Kidney epithelial cell (primary cell): ENCODE results near the gene HIGD1B. TPM values are rescaled to one million over a fixed set of nuclear protein-coding genes. Genes with fewer than 3 reads are reported as not detected.
"Not testable (repeated sequence)": the region's sequence is repeated elsewhere in the genome, so short reads cannot be mapped to it uniquely, and the experiment has no call there.

ENCODE experiments used
- DNase-seq: peaks from one replicate; pipeline ENCODE4 v3.0.0-alpha.2; 2010; ENCODE audit warnings: low read depth
- H3K27me3 ChIP-seq: 2 replicates; pipeline ENCODE4 v1.6.0; 2011; ENCODE audit warnings: low read length; ENCODE audit not compliant: control insufficient read depth, insufficient read depth
- H3K36me3 ChIP-seq: 2 replicates; pipeline ENCODE4 v1.5.1; 2011; ENCODE audit warnings: low read length; ENCODE audit not compliant: control insufficient read depth, insufficient read depth
- H3K4me3 ChIP-seq: 2 replicates; pipeline ENCODE4 v1.5.1; 2011; ENCODE audit warnings: low read depth, mild to moderate bottlenecking, control low read depth, low read length
- total RNA-seq: library from RNA; depleted of rRNA; stranded (reverse); fragments of >200 nt; gene quantifications from 2 replicates; pipeline ENCODE4 v1.2.3, GENCODE V29; 2015
- TF ChIP-seq, protein P1 (sequence below): IDR thresholded peaks from 2 replicates; pipeline ENCODE4 v1.5.1; 2011; ENCODE audit warnings: mild to moderate bottlenecking, moderate library complexity, low read length, control low read depth, inconsistent platforms; ENCODE audit not compliant: insufficient read depth, poor library complexity, severe bottlenecking

Gene HIGD1B
- total RNA-seq, 1 donor from 2014 or later, result not detected

DNA sequence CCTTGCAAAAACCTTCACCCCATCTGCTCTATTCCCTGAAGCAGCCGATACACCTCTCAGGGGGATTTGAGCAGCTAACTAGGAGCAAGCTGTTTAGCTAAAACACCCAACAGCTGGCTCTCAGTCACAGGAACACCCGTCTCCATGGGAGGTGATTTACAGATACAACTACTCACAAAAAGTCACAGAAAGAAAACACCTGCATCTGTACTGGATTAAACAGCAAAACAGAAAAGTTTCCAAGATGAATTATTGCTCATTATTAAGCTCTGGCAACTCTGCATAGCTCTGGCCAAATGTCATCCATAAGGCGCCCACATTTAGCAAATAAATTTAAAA lies 39.9 kb upstream of the HIGD1B start:
- DNase-seq, result no peak
- TF ChIP-seq, protein P1, sequence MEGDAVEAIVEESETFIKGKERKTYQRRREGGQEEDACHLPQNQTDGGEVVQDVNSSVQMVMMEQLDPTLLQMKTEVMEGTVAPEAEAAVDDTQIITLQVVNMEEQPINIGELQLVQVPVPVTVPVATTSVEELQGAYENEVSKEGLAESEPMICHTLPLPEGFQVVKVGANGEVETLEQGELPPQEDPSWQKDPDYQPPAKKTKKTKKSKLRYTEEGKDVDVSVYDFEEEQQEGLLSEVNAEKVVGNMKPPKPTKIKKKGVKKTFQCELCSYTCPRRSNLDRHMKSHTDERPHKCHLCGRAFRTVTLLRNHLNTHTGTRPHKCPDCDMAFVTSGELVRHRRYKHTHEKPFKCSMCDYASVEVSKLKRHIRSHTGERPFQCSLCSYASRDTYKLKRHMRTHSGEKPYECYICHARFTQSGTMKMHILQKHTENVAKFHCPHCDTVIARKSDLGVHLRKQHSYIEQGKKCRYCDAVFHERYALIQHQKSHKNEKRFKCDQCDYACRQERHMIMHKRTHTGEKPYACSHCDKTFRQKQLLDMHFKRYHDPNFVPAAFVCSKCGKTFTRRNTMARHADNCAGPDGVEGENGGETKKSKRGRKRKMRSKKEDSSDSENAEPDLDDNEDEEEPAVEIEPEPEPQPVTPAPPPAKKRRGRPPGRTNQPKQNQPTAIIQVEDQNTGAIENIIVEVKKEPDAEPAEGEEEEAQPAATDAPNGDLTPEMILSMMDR, result no peak

DNA sequence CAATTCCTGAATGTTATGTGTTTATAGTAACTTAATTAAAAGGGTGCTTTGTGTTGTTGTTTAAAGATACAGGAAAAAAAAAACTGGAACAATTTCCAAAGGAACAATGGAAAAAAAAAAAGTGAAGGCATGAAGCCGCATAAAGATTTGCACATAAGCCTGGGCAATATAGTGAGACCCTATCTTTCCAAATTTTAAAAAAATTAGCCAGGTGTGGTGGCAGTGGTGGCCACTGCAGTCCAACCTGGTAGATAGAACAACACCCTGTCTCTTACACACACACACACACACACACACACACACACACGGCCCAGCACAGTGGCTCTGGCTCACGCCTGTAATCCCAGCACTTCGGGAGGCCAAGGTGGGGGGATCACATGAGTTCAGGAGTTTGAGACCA lies 39.5 kb upstream of the HIGD1B start:
- no peak for DNase-seq
- H3K4me3 ChIP-seq, result no peak overlapping the region
- H3K36me3 ChIP-seq, result peaks cover 4% of the 10 kb centered on the region
- H3K27me3 ChIP-seq, result no peaks in the 10 kb centered on the region
- TF ChIP-seq, protein P1, result no peak

More for the DNA sequence above, 39.9 kb upstream of the HIGD1B start:
- Histone ChIP-seq H3K4me3 (no peak overlapping the region), H3K36me3 (peaks cover 4% of the 10 kb centered on the region), H3K27me3 (no peaks in the 10 kb centered on the region)

DNA sequence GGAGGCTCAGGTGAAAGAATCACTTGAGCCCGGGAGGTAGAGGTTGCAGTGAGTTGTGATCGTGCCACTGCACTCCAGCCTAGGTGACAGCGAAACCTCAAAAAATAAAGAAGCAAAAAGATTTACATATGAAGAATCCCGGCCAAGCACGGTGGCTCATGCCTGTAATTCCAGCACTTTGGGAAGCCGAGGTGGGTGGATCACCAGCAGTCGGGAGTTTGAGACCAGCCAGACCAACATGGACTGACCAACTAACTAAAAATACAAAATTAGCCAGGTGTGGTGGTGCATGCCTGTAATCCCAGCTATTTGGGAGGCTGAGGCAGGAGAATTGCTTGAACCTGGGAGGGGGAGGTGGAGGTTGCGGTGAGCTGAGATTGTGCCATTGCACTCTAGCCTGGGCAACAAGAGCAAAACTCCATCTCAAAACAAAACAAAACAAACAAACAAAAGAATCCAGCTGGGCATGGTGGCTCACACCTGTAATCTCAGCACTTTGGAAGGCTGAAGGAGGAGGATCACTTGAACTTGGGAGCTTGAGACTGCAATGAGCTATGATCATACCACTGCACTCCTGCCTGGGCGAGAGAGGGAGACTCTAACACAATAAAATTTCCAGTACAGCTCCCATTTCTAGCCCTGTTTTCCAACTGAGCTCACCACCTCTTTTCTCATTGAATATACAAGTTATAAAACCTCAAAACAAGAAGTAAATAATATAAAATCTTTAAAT lies 38.9 kb upstream of the HIGD1B start:
- H3K4me3 ChIP-seq, DNase-seq, H3K36me3 ChIP-seq, H3K27me3 ChIP-seq: not testable (repeated sequence)

DNA sequence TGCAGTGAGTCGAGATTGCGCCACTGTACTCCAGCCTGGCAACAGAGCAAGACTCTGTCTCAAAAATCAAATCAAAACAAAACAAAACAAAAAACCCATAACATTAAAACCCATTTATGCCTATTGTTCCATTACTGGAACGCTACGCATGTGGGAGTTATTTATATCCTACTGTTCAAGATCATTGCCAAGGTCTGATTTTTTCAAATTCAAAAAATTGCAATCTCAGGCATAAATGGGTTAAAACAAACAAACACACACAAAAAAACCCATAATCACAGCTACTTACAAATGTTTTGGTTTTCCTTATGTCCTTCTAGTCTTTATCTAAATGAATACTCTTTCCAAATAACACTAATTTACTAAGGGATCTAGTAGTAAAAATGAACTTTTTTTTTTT lies 35.4 kb upstream of the HIGD1B start:
- H3K4me3 ChIP-seq, result no peak overlapping the region
- no peaks in the 10 kb centered on the region for H3K27me3 ChIP-seq
- H3K36me3 ChIP-seq, result no peaks in the 10 kb centered on the region
- TF ChIP-seq, protein P1, result no peak
- no peak for DNase-seq

DNA sequence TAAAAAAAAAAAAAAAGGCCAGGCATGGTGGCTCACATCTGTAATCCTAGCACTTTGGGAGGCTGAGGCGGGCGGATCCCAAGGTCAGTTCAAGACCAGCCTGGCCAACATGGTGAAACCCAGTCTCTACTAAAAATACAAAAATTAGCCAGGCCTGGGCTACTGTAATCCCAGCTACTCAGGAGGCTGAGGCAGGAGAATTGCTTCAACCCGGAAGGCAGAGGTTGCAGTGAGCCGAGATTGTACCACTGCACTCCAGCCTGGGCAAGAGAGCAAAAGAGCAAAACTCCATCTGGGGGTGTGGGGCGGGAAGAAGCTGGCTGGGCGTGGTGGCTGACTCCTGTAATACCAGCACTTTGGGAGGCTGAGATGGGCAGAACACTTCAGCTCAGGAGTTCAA lies 29.2 kb upstream of the HIGD1B start:
- not testable (repeated sequence) for H3K4me3 ChIP-seq, DNase-seq, H3K36me3 ChIP-seq, H3K27me3 ChIP-seq

DNA sequence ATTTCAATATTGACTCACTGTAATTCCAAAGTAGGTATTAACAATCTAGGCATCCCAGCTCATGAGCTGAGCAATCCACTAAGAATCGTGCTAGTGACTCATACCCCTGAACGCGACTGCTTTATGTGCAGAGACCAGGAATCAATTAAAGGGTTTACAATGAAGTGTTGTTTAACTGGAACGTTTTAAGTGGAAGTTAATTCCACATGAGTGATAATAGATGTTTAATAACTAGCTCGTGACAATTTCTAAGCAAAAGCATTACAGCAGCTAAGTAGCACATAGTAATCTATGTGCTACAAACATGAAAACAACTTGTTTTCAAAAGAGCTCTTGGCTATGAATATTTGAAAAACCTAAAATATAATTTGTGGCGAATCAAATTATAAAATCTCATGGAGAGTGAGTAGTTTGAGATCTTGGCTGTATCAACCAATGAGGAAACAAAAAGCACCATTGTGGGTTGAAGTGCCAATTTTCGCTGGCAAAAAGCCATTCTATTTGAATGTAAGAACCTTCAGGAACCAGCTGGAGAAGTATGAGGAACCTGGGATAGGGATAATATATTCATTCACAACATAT lies 27.0 kb upstream of the HIGD1B start:
- peak; percentile 84 for DNase-seq
- TF ChIP-seq, protein P1, result no peak
- H3K4me3 ChIP-seq, result no peak overlapping the region

DNA sequence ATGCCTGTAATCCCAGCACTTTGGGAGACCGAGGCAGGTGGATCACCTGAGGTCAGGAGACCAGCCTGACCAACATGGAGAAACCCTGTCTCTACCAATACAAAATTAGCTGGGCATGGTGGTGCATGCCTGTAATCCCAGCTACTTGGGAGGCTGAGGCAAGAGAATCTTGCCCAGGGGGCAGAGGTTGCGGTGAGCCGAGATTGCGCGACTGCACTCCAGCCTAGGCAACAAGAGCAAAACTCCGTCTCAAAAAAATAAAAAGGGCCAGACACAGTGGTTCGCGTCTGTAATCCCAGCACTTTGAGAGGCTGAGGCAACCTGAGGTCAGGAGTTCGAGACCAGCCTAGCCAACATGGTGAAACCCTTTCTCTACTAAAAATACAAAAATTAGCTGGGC lies 22.4 kb upstream of the HIGD1B start:
- DNase-seq, H3K4me3 ChIP-seq, H3K36me3 ChIP-seq, H3K27me3 ChIP-seq: not testable (repeated sequence)

More for the DNA sequence above, 27.0 kb upstream of the HIGD1B start:
- no peaks in the 10 kb centered on the region for H3K36me3 ChIP-seq
- H3K27me3 ChIP-seq, result no peaks in the 10 kb centered on the region
